ENCODE results near the gene LETMD1. TPM values are rescaled to one million over a fixed set of nuclear protein-coding genes. Genes with fewer than 3 reads are reported as not detected.

The LETMD1 gene
- total RNA-seq, 1 donor = 63.4 TPM

- H3K4me1 ChIP-seq (ENCODE audit: insufficient read depth, low read length) = peaks cover 39% of the 10 kb centered on the region
- H3K27me3 ChIP-seq (ENCODE audit: insufficient read depth, low read length) = no peaks in the 10 kb centered on the region
- H3K4me3 ChIP-seq (ENCODE audit: low read length) = no peak overlapping the region
- H3K9me3 ChIP-seq (ENCODE audit: low read depth, low read length) = no peaks in the 10 kb centered on the region
Measured at GRCh38 chr12:51018956-51019355, 29.2 kb upstream of the LETMD1 start.

GRCh38 chr12:51019927-51020326 lies 28.2 kb upstream of the LETMD1 start:
- Histone ChIP-seq H3K4me3 (ENCODE audit: low read length) (no peak overlapping the region), H3K4me1 (ENCODE audit: insufficient read depth, low read length) (peaks cover 49% of the 10 kb centered on the region), H3K27me3 (ENCODE audit: insufficient read depth, low read length) (no peaks in the 10 kb centered on the region), H3K9me3 (ENCODE audit: low read depth, low read length) (no peaks in the 10 kb centered on the region)

GRCh38 chr12:51020448-51021182 lies 27.5 kb upstream of the LETMD1 start:
- H3K9me3 ChIP-seq (ENCODE audit: low read depth, low read length) = no peaks in the 10 kb centered on the region
- H3K4me1 ChIP-seq (ENCODE audit: insufficient read depth, low read length) = peaks cover 56% of the 10 kb centered on the region
- no peak overlapping the region for H3K4me3 ChIP-seq (ENCODE audit: low read length)
- no peaks in the 10 kb centered on the region for H3K27me3 ChIP-seq (ENCODE audit: insufficient read depth, low read length)

GRCh38 chr12:51021694-51022093 lies 26.4 kb upstream of the LETMD1 start:
- Histone ChIP-seq H3K9me3 (ENCODE audit: low read depth, low read length) (no peaks in the 10 kb centered on the region), H3K4me1 (ENCODE audit: insufficient read depth, low read length) (peaks cover 60% of the 10 kb centered on the region), H3K4me3 (ENCODE audit: low read length) (no peak overlapping the region), H3K27me3 (ENCODE audit: insufficient read depth, low read length) (no peaks in the 10 kb centered on the region)

GRCh38 chr12:51023625-51024382 lies 24.3 kb upstream of the LETMD1 start:
- no peaks in the 10 kb centered on the region for H3K9me3 ChIP-seq (ENCODE audit: low read depth, low read length)
- H3K4me1 ChIP-seq (ENCODE audit: insufficient read depth, low read length) = peaks cover 65% of the 10 kb centered on the region
- peak overlapping the region; percentile 21 for H3K4me3 ChIP-seq (ENCODE audit: low read length)
- no peaks in the 10 kb centered on the region for H3K27me3 ChIP-seq (ENCODE audit: insufficient read depth, low read length)

GRCh38 chr12:51025338-51025835 lies 22.7 kb upstream of the LETMD1 start:
- peaks cover 56% of the 10 kb centered on the region for H3K4me1 ChIP-seq (ENCODE audit: insufficient read depth, low read length)
- H3K27me3 ChIP-seq (ENCODE audit: insufficient read depth, low read length) = no peaks in the 10 kb centered on the region
- H3K4me3 ChIP-seq (ENCODE audit: low read length) = peak overlapping the region; percentile 69
- H3K9me3 ChIP-seq (ENCODE audit: low read depth, low read length) = no peaks in the 10 kb centered on the region

GRCh38 chr12:51025836-51026638 lies 22.1 kb upstream of the LETMD1 start, which contains the start of gene SLC11A2:
Gene SLC11A2, minus strand, starts transcription at chr12:51026384. Its CDS starts 15,656 bp downstream, at chr12:51010728.
- no peaks in the 10 kb centered on the region for H3K27me3 ChIP-seq (ENCODE audit: insufficient read depth, low read length)
- H3K4me1 ChIP-seq (ENCODE audit: insufficient read depth, low read length) = peaks cover 49% of the 10 kb centered on the region
- H3K9me3 ChIP-seq (ENCODE audit: low read depth, low read length) = no peaks in the 10 kb centered on the region
- peak within 1 kb of the TSS; percentile 69 for H3K4me3 ChIP-seq (ENCODE audit: low read length)

- H3K9me3 ChIP-seq (ENCODE audit: low read depth, low read length) = no peaks in the 10 kb centered on the region
- H3K4me1 ChIP-seq (ENCODE audit: insufficient read depth, low read length) = peaks cover 36% of the 10 kb centered on the region
- H3K4me3 ChIP-seq (ENCODE audit: low read length) = no peak overlapping the region
- no peaks in the 10 kb centered on the region for H3K27me3 ChIP-seq (ENCODE audit: insufficient read depth, low read length)
Measured at GRCh38 chr12:51027342-51027835, 20.7 kb upstream of the LETMD1 start.

GRCh38 chr12:51028126-51028812 lies 19.9 kb upstream of the LETMD1 start:
- no peak overlapping the region for H3K4me3 ChIP-seq (ENCODE audit: low read length)
- H3K4me1 ChIP-seq (ENCODE audit: insufficient read depth, low read length) = peaks cover 33% of the 10 kb centered on the region
- H3K27me3 ChIP-seq (ENCODE audit: insufficient read depth, low read length) = no peaks in the 10 kb centered on the region

GRCh38 chr12:51028813-51029150 lies 19.3 kb upstream of the LETMD1 start:
- H3K27me3 ChIP-seq (ENCODE audit: insufficient read depth, low read length) = no peaks in the 10 kb centered on the region

More at GRCh38 chr12:51028126-51028812, 19.9 kb upstream of the LETMD1 start:
- H3K9me3 ChIP-seq (ENCODE audit: low read depth, low read length) = no peaks in the 10 kb centered on the region

GRCh38 chr12:51033048-51033447 lies 15.1 kb upstream of the LETMD1 start:
- Histone ChIP-seq H3K9me3 (ENCODE audit: low read depth, low read length) (no peaks in the 10 kb centered on the region), H3K4me3 (ENCODE audit: low read length) (no peak overlapping the region), H3K4me1 (ENCODE audit: insufficient read depth, low read length) (no peaks in the 10 kb centered on the region), H3K27me3 (ENCODE audit: insufficient read depth, low read length) (no peaks in the 10 kb centered on the region)

More at GRCh38 chr12:51028813-51029150, 19.3 kb upstream of the LETMD1 start:
- Histone ChIP-seq H3K4me3 (ENCODE audit: low read length) (no peak overlapping the region), H3K9me3 (ENCODE audit: low read depth, low read length) (no peaks in the 10 kb centered on the region), H3K4me1 (ENCODE audit: insufficient read depth, low read length) (peaks cover 28% of the 10 kb centered on the region)

GRCh38 chr12:51033457-51034089 lies 14.6 kb upstream of the LETMD1 start:
- Histone ChIP-seq H3K4me1 (ENCODE audit: insufficient read depth, low read length) (no peaks in the 10 kb centered on the region), H3K27me3 (ENCODE audit: insufficient read depth, low read length) (no peaks in the 10 kb centered on the region), H3K9me3 (ENCODE audit: low read depth, low read length) (no peaks in the 10 kb centered on the region), H3K4me3 (ENCODE audit: low read length) (no peak overlapping the region)

- Histone ChIP-seq H3K9me3 (ENCODE audit: low read depth, low read length) (no peaks in the 10 kb centered on the region), H3K4me1 (ENCODE audit: insufficient read depth, low read length) (no peaks in the 10 kb centered on the region), H3K27me3 (ENCODE audit: insufficient read depth, low read length) (no peaks in the 10 kb centered on the region), H3K4me3 (ENCODE audit: low read length) (no peak overlapping the region)
Measured at GRCh38 chr12:51036279-51036678, 11.8 kb upstream of the LETMD1 start.

Data from mononuclear cell (primary cell).